ENCODE measurements around the gene SUGCT.

DNA sequence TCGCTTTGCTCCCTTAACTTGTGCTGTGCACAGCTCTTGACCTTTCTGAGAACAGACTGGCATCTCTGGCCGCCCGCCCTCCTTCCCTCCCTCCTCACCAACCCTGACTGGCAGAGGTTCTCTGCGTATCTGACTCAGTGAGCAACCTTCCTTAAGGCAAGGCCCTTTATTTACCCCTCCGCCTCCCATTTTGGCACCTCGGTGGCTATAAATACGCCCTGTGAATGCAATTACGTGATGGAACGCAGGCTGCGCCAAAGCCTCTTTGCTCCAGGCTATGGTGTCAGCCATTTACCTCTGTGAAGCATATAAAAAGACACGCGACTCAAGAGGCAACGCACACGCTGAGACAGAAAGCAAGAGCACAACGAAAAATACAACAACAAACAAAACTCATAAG lies 764.3 kb downstream of the SUGCT start:
- TF ChIP-seq, protein P1, sequence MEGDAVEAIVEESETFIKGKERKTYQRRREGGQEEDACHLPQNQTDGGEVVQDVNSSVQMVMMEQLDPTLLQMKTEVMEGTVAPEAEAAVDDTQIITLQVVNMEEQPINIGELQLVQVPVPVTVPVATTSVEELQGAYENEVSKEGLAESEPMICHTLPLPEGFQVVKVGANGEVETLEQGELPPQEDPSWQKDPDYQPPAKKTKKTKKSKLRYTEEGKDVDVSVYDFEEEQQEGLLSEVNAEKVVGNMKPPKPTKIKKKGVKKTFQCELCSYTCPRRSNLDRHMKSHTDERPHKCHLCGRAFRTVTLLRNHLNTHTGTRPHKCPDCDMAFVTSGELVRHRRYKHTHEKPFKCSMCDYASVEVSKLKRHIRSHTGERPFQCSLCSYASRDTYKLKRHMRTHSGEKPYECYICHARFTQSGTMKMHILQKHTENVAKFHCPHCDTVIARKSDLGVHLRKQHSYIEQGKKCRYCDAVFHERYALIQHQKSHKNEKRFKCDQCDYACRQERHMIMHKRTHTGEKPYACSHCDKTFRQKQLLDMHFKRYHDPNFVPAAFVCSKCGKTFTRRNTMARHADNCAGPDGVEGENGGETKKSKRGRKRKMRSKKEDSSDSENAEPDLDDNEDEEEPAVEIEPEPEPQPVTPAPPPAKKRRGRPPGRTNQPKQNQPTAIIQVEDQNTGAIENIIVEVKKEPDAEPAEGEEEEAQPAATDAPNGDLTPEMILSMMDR (IDR thresholded peaks at IDR 0.05; ENCODE audit: borderline replicate concordance, extremely low read depth, low read length, poor library complexity, severe bottlenecking): no peak
- no peak for TF ChIP-seq EZH2 (IDR thresholded peaks at IDR 0.05; ENCODE audit: borderline replicate concordance, low read depth, low read length, severe bottlenecking)

Measured in DND-41 (cell line).